Measurements from ENCODE around the gene COMTD1. TPM values are rescaled to one million over a fixed set of nuclear protein-coding genes. Genes with fewer than 3 reads are reported as not detected.
A peak's percentile ranks its signal among the peaks of the same experiment; 100 is the strongest.

Gene COMTD1
- total and polyA plus RNA-seq, 2 of the 13 experiments (the other 11 are each of a cell fraction or from before 2014, with no cell fraction given) = 11.8 to 18.4 TPM

DNA sequence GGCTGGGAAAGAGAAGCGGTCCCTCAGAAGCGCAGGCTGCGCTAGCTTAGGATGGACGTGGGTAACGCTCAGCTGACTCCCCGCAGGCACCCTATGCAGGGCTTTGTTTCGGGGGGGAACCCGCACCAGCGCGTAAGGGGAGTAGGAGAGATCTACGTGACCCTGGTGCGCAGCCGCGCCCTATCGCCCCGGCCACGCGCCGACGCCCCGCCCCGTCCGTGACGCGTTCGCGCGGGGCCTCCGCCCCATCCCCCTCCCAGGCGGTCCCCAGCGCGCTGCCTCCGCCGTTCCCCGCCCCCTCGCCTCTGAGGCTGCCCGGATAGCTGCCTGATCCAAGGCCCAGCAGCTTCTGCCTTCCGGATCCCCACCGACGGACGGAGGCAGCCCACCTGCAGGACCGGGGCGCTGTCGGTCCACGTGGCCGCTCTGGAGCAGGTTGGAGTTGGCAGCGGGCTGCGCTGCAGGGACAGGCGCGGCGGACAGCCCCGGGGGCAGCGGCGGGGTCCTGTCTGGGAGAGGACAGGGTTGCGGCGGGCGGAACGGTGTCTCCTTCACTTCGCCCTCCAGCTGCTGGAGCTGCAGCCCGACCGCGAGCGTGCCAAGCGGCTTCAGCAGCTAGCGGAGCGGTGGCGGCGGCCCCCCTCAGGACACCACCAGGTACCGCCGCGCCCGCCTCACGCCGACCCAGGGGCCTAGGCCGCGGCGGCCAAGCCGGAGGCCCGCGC, 25.3 kb downstream of the COMTD1 start, which contains the start of gene VDAC2 (continued):
- TF ChIP-seq ZNF614 (CRISPR knock-in tag; IDR thresholded peaks at IDR 0.05; ENCODE audit: borderline replicate concordance) (peak; percentile 71; the same call in 1 of the 2 replicates), HHEX (CRISPR knock-in tag; IDR thresholded peaks at IDR 0.05) (no peak), CCAR2 (optimal IDR thresholded peaks at IDR 0.05; ENCODE audit: low read depth, low read length) (no peak), CAMTA2 (CRISPR knock-in tag; IDR thresholded peaks at IDR 0.05; ENCODE audit: borderline replicate concordance) (no peak), TSC22D2 (CRISPR knock-in tag; IDR thresholded peaks at IDR 0.05; ENCODE audit: borderline replicate concordance) (peak; percentile 82), SAP130 (CRISPR knock-in tag; IDR thresholded peaks at IDR 0.05; ENCODE audit: low read depth) (peak; percentile 80), SUZ12 (IDR thresholded peaks at IDR 0.05; ENCODE audit: low read depth, low read length) (no peak), SIX1 (CRISPR knock-in tag; IDR thresholded peaks at IDR 0.05; ENCODE audit: borderline replicate concordance) (no peak), RBFOX2 (IDR thresholded peaks at IDR 0.05; ENCODE audit: low read depth, low read length) (peak; percentile 98), ZNF256 (CRISPR knock-in tag; conservative IDR thresholded peaks at IDR 0.05) (no peak; the same call in 1 of the 2 replicates), ZNF414 (CRISPR knock-in tag; IDR thresholded peaks at IDR 0.05) (peak; percentile 74; the same call in 1 of the 2 replicates), HMGXB3 (CRISPR knock-in tag; IDR thresholded peaks at IDR 0.05; ENCODE audit: borderline replicate concordance) (peak; percentile 17; the same call in 1 of the 2 replicates), LRRFIP1 (CRISPR knock-in tag; conservative IDR thresholded peaks at IDR 0.05) (no peak; the same call in 1 of the 2 replicates), PCBP2 (optimal IDR thresholded peaks at IDR 0.05; ENCODE audit: low read depth, low read length, poor library complexity, severe bottlenecking) (no peak), ZNF737 (CRISPR knock-in tag; IDR thresholded peaks at IDR 0.05; ENCODE audit: borderline replicate concordance) (no peak)
- TF ChIP-seq, protein P1, sequence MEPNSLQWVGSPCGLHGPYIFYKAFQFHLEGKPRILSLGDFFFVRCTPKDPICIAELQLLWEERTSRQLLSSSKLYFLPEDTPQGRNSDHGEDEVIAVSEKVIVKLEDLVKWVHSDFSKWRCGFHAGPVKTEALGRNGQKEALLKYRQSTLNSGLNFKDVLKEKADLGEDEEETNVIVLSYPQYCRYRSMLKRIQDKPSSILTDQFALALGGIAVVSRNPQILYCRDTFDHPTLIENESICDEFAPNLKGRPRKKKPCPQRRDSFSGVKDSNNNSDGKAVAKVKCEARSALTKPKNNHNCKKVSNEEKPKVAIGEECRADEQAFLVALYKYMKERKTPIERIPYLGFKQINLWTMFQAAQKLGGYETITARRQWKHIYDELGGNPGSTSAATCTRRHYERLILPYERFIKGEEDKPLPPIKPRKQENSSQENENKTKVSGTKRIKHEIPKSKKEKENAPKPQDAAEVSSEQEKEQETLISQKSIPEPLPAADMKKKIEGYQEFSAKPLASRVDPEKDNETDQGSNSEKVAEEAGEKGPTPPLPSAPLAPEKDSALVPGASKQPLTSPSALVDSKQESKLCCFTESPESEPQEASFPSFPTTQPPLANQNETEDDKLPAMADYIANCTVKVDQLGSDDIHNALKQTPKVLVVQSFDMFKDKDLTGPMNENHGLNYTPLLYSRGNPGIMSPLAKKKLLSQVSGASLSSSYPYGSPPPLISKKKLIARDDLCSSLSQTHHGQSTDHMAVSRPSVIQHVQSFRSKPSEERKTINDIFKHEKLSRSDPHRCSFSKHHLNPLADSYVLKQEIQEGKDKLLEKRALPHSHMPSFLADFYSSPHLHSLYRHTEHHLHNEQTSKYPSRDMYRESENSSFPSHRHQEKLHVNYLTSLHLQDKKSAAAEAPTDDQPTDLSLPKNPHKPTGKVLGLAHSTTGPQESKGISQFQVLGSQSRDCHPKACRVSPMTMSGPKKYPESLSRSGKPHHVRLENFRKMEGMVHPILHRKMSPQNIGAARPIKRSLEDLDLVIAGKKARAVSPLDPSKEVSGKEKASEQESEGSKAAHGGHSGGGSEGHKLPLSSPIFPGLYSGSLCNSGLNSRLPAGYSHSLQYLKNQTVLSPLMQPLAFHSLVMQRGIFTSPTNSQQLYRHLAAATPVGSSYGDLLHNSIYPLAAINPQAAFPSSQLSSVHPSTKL (CRISPR knock-in tag; IDR thresholded peaks at IDR 0.05) = peak; percentile 42
